VCaP (cell line): ENCODE measurements around the gene VIPR2.

Experiments
- H3K27ac ChIP-seq: fragments of 450-650 bp; 2 replicates; pipeline ENCODE4 v1.5.1; 2017
- CTCF ChIP-seq: fragments of 450-650 bp; conservative IDR thresholded peaks from 2 replicates; pipeline ENCODE4 v1.5.1; 2017; ENCODE audit warnings: mild to moderate bottlenecking, moderate library complexity

Gene VIPR2

GRCh38 chr7:159160450-159160849 lies 15.8 kb upstream of the VIPR2 start:
- no peak overlapping the region for H3K27ac ChIP-seq
- TF ChIP-seq CTCF = no peak

- no peak for TF ChIP-seq CTCF
- H3K27ac ChIP-seq = no peak overlapping the region
Observed at GRCh38 chr7:159159731-159160130, 15.1 kb upstream of the VIPR2 start.

- H3K27ac ChIP-seq = no peak overlapping the region
- no peak for TF ChIP-seq CTCF
Observed at GRCh38 chr7:159158888-159159405, 14.3 kb upstream of the VIPR2 start.

GRCh38 chr7:159158125-159158887 lies 13.6 kb upstream of the VIPR2 start:
- no peak overlapping the region for H3K27ac ChIP-seq
- TF ChIP-seq CTCF = no peak

DNA sequence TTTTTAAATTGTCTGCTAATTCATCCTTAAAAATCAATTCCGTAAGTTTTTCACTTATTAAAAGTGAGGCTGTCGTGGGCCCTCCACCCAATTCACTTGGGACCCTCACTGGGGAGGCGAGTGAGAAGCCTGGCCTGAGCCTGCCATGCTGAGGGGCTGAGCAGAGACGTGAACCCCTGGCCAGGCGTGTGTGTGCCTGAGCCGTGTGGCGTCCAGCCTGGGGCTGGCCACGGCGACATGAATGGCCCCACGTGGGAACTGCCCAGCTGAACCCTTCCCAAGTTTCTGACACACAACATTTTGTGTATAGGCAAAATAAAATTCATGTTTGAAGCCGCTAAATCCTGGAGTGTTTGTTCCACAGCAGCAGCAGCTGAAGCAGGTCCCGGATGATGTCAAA lies 13.0 kb upstream of the VIPR2 start:
- no peak for TF ChIP-seq CTCF
- H3K27ac ChIP-seq = no peak overlapping the region

DNA sequence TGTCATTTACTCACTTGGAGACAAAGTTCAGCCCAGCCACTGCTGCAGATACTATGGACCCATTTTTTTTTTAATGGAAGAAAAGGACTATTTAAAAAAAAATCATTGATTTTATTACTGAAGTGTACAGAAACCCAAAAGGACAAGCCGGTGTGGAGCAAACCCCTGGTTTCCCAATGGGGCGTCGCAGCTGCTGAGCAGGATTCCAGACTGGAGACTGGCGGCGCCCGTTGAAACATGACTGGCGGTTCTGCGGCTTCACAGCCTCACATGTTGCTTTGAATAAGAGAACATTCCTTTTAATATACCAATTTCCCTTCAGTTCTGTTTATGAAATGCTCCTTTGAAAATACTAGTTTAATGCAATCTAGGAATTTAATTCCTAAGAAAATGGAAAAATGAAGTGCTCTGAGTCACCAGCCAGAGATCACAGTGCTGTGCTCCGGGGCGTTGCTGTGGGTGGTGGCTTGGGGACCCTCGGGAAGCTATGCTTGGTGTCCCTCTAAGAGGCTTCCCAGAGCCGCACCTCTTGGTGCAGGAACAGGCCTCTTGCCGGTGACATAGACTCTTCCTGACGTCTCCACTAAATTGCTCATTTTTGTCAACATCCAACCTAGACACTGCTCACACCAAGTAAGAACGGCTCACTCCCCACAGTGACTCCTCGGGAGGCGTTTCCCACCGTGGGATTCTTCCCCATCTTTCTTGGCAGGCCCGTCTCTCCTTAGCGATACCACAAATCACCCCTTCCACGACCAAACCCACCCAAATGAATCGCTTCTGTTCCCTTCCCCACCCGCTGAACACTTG lies 12.0 kb upstream of the VIPR2 start:
- H3K27ac ChIP-seq = no peak overlapping the region
- TF ChIP-seq CTCF = no peak

DNA sequence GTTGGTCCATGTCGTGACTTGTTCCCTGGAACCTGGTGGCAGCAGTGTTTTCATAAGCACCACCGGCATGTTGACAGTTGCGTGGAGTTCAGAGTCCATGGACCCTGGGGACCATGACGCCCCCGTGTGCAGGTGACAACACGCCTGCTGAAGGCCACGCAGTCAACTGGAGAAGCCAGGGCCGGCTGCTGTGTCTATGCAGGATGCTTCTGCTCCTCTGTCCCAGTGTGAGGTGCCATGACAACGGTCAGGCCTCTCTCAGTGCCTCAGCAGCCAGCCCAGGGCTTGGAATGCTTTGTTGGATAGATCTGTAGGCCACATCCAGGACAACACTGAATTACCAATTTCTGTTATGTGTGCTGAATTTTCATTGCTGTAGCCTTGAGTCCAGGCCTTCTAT lies 10.7 kb upstream of the VIPR2 start:
- TF ChIP-seq CTCF = no peak
- no peak overlapping the region for H3K27ac ChIP-seq
